Karpas-422 (cell line): ENCODE results near the gene COX6A1. TPM values are rescaled to one million over a fixed set of nuclear protein-coding genes. Genes with fewer than 3 reads are reported as not detected.

Experiments used
- DNase-seq: peaks from one replicate; pipeline ENCODE4 v3.0.0-alpha.2; 2015
- H2AFZ ChIP-seq: fragments of 200-600 bp; sonication (generic); 2 replicates; pipeline ENCODE4 v1.6.1; 2014; ENCODE audit warnings: antibody characterized with exemption, low read length, mixed read lengths
- H3K27ac ChIP-seq: fragments of 200-600 bp; sonication (generic); 2 replicates; pipeline ENCODE4 v1.5.1; 2014; ENCODE audit warnings: mild to moderate bottlenecking, low read length, moderate library complexity
- H3K27me3 ChIP-seq: fragments of 200-600 bp; sonication (generic); 2 replicates; pipeline ENCODE4 v1.6.1; 2014; ENCODE audit warnings: low read length, mixed read lengths
- H3K36me3 ChIP-seq: fragments of 200-600 bp; sonication (generic); 2 replicates; pipeline ENCODE4 v1.6.1; 2014; ENCODE audit warnings: low read length, mixed read lengths; ENCODE audit not compliant: insufficient read depth
- H3K4me1 ChIP-seq: fragments of 200-600 bp; sonication (generic); 2 replicates; pipeline ENCODE4 v1.6.1; 2014; ENCODE audit warnings: mild to moderate bottlenecking, low read length, mixed read lengths
- H3K4me2 ChIP-seq: fragments of 200-600 bp; sonication (generic); 2 replicates; pipeline ENCODE4 v1.6.1; 2014; ENCODE audit warnings: low read length, low read depth, mild to moderate bottlenecking; ENCODE audit not compliant: poor library complexity, severe bottlenecking
- H3K4me3 ChIP-seq: fragments of 200-600 bp; sonication (generic); 2 replicates; pipeline ENCODE4 v1.5.1; 2014; ENCODE audit warnings: mild to moderate bottlenecking, antibody characterized with exemption, low read length, mixed read lengths
- H3K79me2 ChIP-seq: fragments of 200-600 bp; sonication (generic); 2 replicates; pipeline ENCODE4 v1.6.1; 2014; ENCODE audit warnings: mild to moderate bottlenecking, low read length, mixed read lengths
- H3K9ac ChIP-seq: fragments of 200-600 bp; sonication (generic); 2 replicates; pipeline ENCODE4 v1.6.0; 2014; ENCODE audit warnings: low read length
- H3K9me2 ChIP-seq: fragments of 200-600 bp; sonication (generic), shearing (Covaris generic); replicated peaks from 2 replicates; pipeline ENCODE4 v1.6.0; 2014; ENCODE audit warnings: mild to moderate bottlenecking, low read length, moderate library complexity; ENCODE audit not compliant: insufficient read depth
- H3K9me3 ChIP-seq: fragments of 300-700, 200-600 bp; sonication (generic); 2 replicates; pipeline ENCODE4 v1.6.1; 2014; ENCODE audit warnings: low read length, mixed read lengths
- H4K20me1 ChIP-seq: fragments of 200-600 bp; sonication (generic); 2 replicates; pipeline ENCODE4 v1.6.1; 2014; ENCODE audit warnings: mild to moderate bottlenecking, antibody characterized with exemption, low read length, low read depth; ENCODE audit not compliant: insufficient read depth
- total RNA-seq: library from RNA; depleted of rRNA; stranded (reverse); fragments of >200 nt; shearing (Covaris generic); gene quantifications from 2 replicates; pipeline ENCODE4 v1.2.3, GENCODE V29; 2014; ENCODE audit warnings: low replicate concordance

COX6A1 gene
- total RNA-seq, 1 experiment from 2014 or later: 542 TPM

GRCh38 chr12:120466560-120467315 lies 28.8 kb downstream of the COX6A1 start:
- Histone ChIP-seq H3K27me3 (no peaks in the 10 kb centered on the region), H3K79me2 (peaks cover 65% of the 10 kb centered on the region), H3K27ac (no peak overlapping the region), H3K36me3 (peaks cover 53% of the 10 kb centered on the region), H3K4me2 (no peak overlapping the region), H4K20me1 (peaks cover 48% of the 10 kb centered on the region), H3K4me3 (no peak overlapping the region), H3K9me2 (no peaks in the 10 kb centered on the region), H3K9ac (peak overlapping the region; percentile 18; the same call in 1 of the 2 replicates), H3K4me1 (peaks cover 31% of the 10 kb centered on the region), H3K9me3 (no peaks in the 10 kb centered on the region), H2AFZ (no peak overlapping the region)
- peak; percentile 83 for DNase-seq

GRCh38 chr12:120467439-120467838 lies 29.5 kb downstream of the COX6A1 start:
- H3K27me3 ChIP-seq: no peaks in the 10 kb centered on the region
- H3K4me2 ChIP-seq: no peak overlapping the region
- H3K27ac ChIP-seq: no peak overlapping the region
- H2AFZ ChIP-seq: no peak overlapping the region
- peaks cover 46% of the 10 kb centered on the region for H4K20me1 ChIP-seq
- no peak overlapping the region for H3K9ac ChIP-seq
- peaks cover 63% of the 10 kb centered on the region for H3K79me2 ChIP-seq
- no peak overlapping the region for H3K4me3 ChIP-seq
- peaks cover 31% of the 10 kb centered on the region for H3K4me1 ChIP-seq
- H3K9me2 ChIP-seq: no peaks in the 10 kb centered on the region
- H3K9me3 ChIP-seq: no peaks in the 10 kb centered on the region
- peaks cover 47% of the 10 kb centered on the region for H3K36me3 ChIP-seq
- DNase-seq: no peak

DNA sequence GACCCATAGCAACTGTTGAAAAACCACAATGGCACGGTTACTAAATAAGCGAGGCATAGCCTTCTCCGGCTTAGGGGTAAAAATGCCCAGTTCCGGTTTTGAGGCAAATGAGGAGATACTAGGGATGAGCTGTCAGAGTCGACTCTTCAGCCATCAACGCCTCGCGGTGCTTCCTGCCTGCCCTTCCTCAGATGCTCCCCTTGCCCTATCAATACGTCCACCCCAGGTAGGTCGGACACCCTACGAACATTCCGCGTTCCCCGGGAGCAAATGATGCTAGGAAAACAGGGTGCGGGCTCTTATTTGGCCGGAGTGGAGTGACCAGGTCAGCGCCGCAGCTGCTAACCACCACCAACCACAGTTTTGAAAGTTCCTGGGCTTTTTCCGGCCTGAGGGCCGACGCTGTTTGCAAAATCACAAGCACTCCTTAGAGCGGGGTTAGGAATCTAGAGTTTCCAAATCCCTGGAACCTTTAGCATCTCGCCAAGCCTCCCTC lies 30.5 kb downstream of the COX6A1 start:
- Histone ChIP-seq H3K9me2 (no peaks in the 10 kb centered on the region), H3K79me2 (peaks cover 59% of the 10 kb centered on the region), H3K36me3 (peaks cover 40% of the 10 kb centered on the region), H3K9me3 (no peaks in the 10 kb centered on the region), H3K4me3 (peak overlapping the region; percentile 84), H2AFZ (no peak overlapping the region), H3K4me1 (peaks cover 31% of the 10 kb centered on the region), H3K9ac (peak overlapping the region; percentile 98), H3K4me2 (peak overlapping the region; percentile 90), H3K27me3 (no peaks in the 10 kb centered on the region), H3K27ac (peak overlapping the region; percentile 78), H4K20me1 (peaks cover 42% of the 10 kb centered on the region)
- DNase-seq: peak; percentile 75

DNA sequence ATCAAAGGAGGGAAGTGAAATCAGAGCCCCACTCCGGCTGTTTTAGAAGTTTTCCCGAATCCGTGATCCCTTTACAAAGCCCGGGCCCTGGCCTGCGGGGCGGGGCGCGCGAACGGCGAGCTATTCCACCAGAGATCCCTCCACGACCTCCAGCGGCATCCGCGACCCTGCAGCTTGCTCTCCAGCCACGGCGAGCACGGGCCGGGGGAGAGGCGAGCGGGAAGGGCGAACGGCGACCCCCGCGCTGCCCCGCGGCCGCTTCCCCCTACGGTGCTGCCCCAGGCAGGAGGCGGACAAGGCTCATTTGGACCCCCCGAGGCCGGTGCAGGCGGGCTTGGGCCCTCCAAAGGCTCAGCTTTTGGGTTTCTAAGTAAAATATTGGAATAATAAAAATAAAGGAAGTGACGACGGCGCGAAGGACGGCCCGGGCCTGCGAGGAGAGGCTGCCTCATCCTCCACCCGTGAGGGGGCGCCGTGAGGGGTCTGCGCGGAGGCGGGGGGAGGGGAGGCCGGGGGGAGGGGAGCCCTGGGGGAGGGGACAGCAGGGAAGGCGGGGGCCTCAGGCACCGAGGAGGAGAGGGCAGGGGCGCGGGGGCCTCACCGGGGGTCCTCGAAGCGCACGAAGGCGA lies 31.0 kb downstream of the COX6A1 start:
- Histone ChIP-seq H3K36me3 (peaks cover 34% of the 10 kb centered on the region), H3K9me2 (no peaks in the 10 kb centered on the region), H3K9me3 (no peaks in the 10 kb centered on the region), H3K27me3 (no peaks in the 10 kb centered on the region), H3K4me3 (peak overlapping the region; percentile 84), H3K4me2 (peak overlapping the region; percentile 90), H3K9ac (peak overlapping the region; percentile 98), H3K79me2 (peaks cover 54% of the 10 kb centered on the region), H4K20me1 (peaks cover 42% of the 10 kb centered on the region), H3K27ac (peak overlapping the region; percentile 78), H3K4me1 (peaks cover 31% of the 10 kb centered on the region), H2AFZ (no peak overlapping the region)
- DNase-seq: peak; percentile 76

GRCh38 chr12:120469450-120470149 lies 31.7 kb downstream of the COX6A1 start, which contains the start of gene SRSF9:
SRSF9 (minus strand) TSS chr12:120469748; CDS start chr12:120469609, 139 bp downstream.
- H2AFZ ChIP-seq: peak within 1 kb of the TSS; percentile 66; the same call in 1 of the 2 replicates
- no peaks in the 10 kb centered on the region for H3K9me2 ChIP-seq
- H3K9me3 ChIP-seq: no peaks in the 10 kb centered on the region
- H3K4me3 ChIP-seq: peak within 1 kb of the TSS; percentile 84
- H3K9ac ChIP-seq: peak within 1 kb of the TSS; percentile 98
- peaks cover 48% of the 10 kb centered on the region for H3K79me2 ChIP-seq
- H3K27ac ChIP-seq: peak within 1 kb of the TSS; percentile 78
- H3K4me1 ChIP-seq: peaks cover 31% of the 10 kb centered on the region
- H3K36me3 ChIP-seq: peaks cover 28% of the 10 kb centered on the region
- peaks cover 41% of the 10 kb centered on the region for H4K20me1 ChIP-seq
- H3K4me2 ChIP-seq: peak within 1 kb of the TSS; percentile 90
- peak; percentile 99 for DNase-seq
- H3K27me3 ChIP-seq: no peaks in the 10 kb centered on the region

- Histone ChIP-seq H3K27me3 (no peaks in the 10 kb centered on the region), H2AFZ (peak overlapping the region; percentile 66; the same call in 1 of the 2 replicates), H3K79me2 (peaks cover 42% of the 10 kb centered on the region), H3K9ac (peak overlapping the region; percentile 53), H3K4me2 (peak overlapping the region; percentile 90), H3K36me3 (peaks cover 21% of the 10 kb centered on the region), H3K4me1 (peaks cover 31% of the 10 kb centered on the region), H3K9me2 (no peaks in the 10 kb centered on the region), H4K20me1 (peaks cover 37% of the 10 kb centered on the region), H3K27ac (no peak overlapping the region), H3K9me3 (no peaks in the 10 kb centered on the region), H3K4me3 (peak overlapping the region; percentile 84)
- DNase-seq: no peak
Measured at GRCh38 chr12:120470150-120470784, 32.4 kb downstream of the COX6A1 start.

DNA sequence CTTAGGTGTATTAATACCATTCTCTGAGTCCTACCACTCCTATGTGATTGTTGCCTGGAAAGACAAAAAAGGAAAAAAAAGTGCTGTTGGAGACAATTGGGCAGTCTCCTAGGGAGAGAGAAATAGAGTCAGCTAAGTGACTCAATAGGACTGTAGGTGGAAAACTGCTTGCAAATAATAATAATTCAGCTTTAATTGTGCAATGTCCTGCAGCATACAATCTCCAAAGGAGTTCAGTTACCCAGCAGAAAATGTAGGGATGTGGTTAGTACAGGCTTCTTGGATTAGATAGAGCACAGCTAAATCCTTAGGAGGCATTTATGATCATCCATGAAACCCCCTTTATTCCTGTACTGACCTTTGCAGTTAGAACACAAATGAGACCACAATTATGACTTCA lies 34.6 kb downstream of the COX6A1 start:
- Histone ChIP-seq H3K36me3 (peaks cover 3% of the 10 kb centered on the region), H3K27ac (no peak overlapping the region), H3K4me3 (no peak overlapping the region), H3K9me3 (no peaks in the 10 kb centered on the region), H3K9ac (no peak overlapping the region), H3K27me3 (no peaks in the 10 kb centered on the region), H2AFZ (no peak overlapping the region), H3K4me1 (peaks cover 16% of the 10 kb centered on the region), H4K20me1 (peaks cover 15% of the 10 kb centered on the region), H3K79me2 (peaks cover 19% of the 10 kb centered on the region), H3K9me2 (no peaks in the 10 kb centered on the region), H3K4me2 (no peak overlapping the region)
- DNase-seq: no peak
